IPS-15b (cell line): ENCODE measurements around the gene FER1L5.

ENCODE experiments used
- H3K27me3 ChIP-seq: one replicate; pipeline ENCODE4 v1.6.1; 2013; ENCODE audit warnings: low read length; ENCODE audit not compliant: control insufficient read depth, insufficient read depth
- H3K36me3 ChIP-seq: one replicate; pipeline ENCODE4 v1.6.1; 2013; ENCODE audit warnings: low read length; ENCODE audit not compliant: control insufficient read depth, insufficient read depth
- H3K4me1 ChIP-seq: one replicate; pipeline ENCODE4 v1.6.1; 2013; ENCODE audit warnings: mild to moderate bottlenecking, low read length; ENCODE audit not compliant: control insufficient read depth, insufficient read depth
- H3K4me3 ChIP-seq: one replicate; pipeline ENCODE4 v1.5.1; 2013; ENCODE audit warnings: low read depth, low read length
- H3K9ac ChIP-seq: one replicate; pipeline ENCODE4 v1.6.1; 2013; ENCODE audit warnings: low read depth, mild to moderate bottlenecking, low read length
- H3K9me3 ChIP-seq: one replicate; pipeline ENCODE4 v1.6.1; 2013; ENCODE audit warnings: mild to moderate bottlenecking, low read length; ENCODE audit not compliant: control insufficient read depth, insufficient read depth

The FER1L5 gene

DNA sequence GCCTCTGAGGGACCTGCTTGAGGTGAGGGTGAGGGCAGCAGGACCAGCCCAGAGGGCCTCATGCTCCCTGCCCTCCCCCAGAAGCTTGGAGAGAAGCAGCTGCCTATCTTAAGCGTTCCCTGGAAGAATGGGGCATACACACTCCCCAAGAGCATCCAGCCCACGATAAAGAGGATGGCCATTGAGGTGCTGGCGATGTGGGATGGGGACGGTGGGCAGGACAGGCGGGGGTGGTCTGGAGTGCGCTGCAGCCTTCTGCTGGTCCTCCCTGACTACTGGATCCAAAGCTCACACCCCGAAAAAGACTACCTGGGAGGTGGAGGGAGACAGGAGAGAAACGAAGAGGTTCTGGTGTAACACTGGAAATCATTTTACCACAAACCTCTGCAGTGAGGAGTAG lies 51.7 kb downstream of the FER1L5 start:
- Histone ChIP-seq H3K4me1 (no peaks in the 10 kb centered on the region), H3K4me3 (no peak overlapping the region), H3K36me3 (peaks cover under 1% of the 10 kb centered on the region), H3K9me3 (no peaks in the 10 kb centered on the region), H3K9ac (no peak overlapping the region), H3K27me3 (no peaks in the 10 kb centered on the region)

- Histone ChIP-seq H3K9me3 (no peaks in the 10 kb centered on the region), H3K27me3 (no peaks in the 10 kb centered on the region), H3K4me1 (no peaks in the 10 kb centered on the region), H3K4me3 (no peak overlapping the region), H3K36me3 (peaks cover 2% of the 10 kb centered on the region), H3K9ac (no peak overlapping the region)
These were observed 52.4 kb downstream of the FER1L5 start for GRCh38 chr2:96694816-96695455.

DNA sequence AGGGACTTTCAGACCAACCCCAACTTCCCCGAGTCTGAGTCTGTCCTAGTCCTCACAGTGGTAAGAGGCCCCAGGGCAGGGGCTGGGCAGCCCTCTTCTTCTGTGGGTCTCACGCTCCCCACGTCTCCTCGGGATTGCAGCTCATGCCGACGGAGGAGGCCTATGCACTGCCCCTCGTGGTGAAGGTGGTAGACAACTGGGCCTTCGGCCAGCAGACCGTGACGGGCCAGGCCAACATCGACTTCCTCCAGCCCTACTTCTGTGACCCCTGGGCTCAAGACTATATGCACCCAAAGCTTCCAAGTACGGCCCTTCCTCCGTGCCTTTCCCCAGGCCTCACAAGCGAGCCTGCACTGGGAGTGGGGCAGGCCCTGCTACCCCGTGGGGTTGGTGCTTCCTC lies 53.0 kb downstream of the FER1L5 start:
- H3K27me3 ChIP-seq = no peaks in the 10 kb centered on the region
- no peak overlapping the region for H3K9ac ChIP-seq
- H3K36me3 ChIP-seq = peaks cover 2% of the 10 kb centered on the region
- no peaks in the 10 kb centered on the region for H3K4me1 ChIP-seq
- no peaks in the 10 kb centered on the region for H3K9me3 ChIP-seq
- no peak overlapping the region for H3K4me3 ChIP-seq

GRCh38 chr2:96697476-96697875 lies 54.9 kb downstream of the FER1L5 start:
- no peak overlapping the region for H3K4me3 ChIP-seq
- no peaks in the 10 kb centered on the region for H3K9me3 ChIP-seq
- peaks cover 5% of the 10 kb centered on the region for H3K36me3 ChIP-seq
- H3K27me3 ChIP-seq = no peaks in the 10 kb centered on the region
- H3K4me1 ChIP-seq = no peaks in the 10 kb centered on the region
- no peak overlapping the region for H3K9ac ChIP-seq

GRCh38 chr2:96698221-96698861 lies 55.8 kb downstream of the FER1L5 start:
- Histone ChIP-seq H3K9me3 (no peaks in the 10 kb centered on the region), H3K4me3 (no peak overlapping the region), H3K36me3 (peaks cover 6% of the 10 kb centered on the region), H3K9ac (no peak overlapping the region), H3K27me3 (no peaks in the 10 kb centered on the region), H3K4me1 (no peaks in the 10 kb centered on the region)

GRCh38 chr2:96699021-96699420 lies 56.5 kb downstream of the FER1L5 start:
- H3K4me3 ChIP-seq = no peak overlapping the region
- H3K4me1 ChIP-seq = no peaks in the 10 kb centered on the region
- H3K27me3 ChIP-seq = no peaks in the 10 kb centered on the region
- H3K9ac ChIP-seq = no peak overlapping the region
- peaks cover 6% of the 10 kb centered on the region for H3K36me3 ChIP-seq
- H3K9me3 ChIP-seq = no peaks in the 10 kb centered on the region

DNA sequence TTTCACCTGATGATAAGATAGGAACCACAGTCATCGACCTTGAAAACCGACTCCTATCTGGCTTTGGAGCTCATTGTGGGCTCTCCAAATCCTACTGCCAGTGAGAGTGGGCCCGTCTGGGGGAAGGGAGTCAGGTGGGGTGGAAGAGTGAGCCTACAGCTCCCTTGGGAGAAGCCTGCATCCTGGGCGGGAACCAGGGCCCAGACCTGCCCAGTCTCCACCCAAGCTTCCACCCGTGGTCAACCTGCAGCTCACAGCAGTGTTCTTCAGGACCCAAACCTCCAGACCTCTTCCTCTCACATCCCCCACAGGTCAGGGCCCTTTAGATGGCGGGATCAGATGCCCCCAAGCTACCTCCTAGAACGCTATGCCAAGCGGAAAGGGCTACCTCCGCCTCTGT lies 57.1 kb downstream of the FER1L5 start:
- H3K9ac ChIP-seq = no peak overlapping the region
- no peak overlapping the region for H3K4me3 ChIP-seq
- H3K36me3 ChIP-seq = peaks cover 6% of the 10 kb centered on the region
- no peaks in the 10 kb centered on the region for H3K27me3 ChIP-seq
- no peaks in the 10 kb centered on the region for H3K4me1 ChIP-seq
- H3K9me3 ChIP-seq = no peaks in the 10 kb centered on the region

DNA sequence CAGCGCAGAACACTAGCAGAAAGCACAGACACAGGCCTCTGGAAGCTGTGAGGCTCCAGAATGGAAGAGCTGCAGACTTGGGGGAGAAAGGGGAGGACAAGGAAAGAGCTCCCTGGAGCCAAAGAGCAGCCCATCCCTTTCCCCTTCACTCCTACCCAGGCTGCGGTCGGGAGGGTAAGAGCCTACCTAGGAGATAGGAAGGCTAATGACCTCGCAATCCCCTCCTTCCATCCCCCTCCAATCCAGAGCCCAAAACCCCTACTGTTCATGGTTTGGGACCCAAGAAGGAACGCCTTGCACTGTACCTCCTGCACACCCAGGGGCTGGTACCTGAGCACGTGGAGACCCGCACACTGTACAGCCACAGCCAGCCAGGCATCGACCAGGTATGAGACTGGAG lies 57.5 kb downstream of the FER1L5 start:
- no peaks in the 10 kb centered on the region for H3K27me3 ChIP-seq
- peaks cover 11% of the 10 kb centered on the region for H3K36me3 ChIP-seq
- no peaks in the 10 kb centered on the region for H3K9me3 ChIP-seq

DNA sequence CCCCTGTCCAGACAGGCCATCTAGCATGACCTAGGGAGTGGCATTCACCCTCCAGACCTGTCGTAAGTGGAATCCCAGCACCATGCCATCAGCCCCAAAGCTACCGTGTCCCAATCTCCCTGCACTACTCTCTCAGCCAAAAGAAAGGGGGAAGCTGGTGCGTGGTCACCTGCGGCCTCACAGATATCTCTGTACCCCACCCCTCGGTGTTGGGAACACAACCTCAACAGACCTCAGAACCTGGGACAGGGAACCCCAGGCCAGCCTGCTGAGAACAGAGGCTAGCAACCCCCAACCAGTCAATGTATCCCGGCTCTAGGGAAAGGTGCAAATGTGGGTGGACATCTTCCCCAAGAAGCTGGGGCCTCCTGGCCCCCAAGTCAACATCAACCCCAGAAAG lies 59.1 kb downstream of the FER1L5 start:
- Histone ChIP-seq H3K27me3 (no peaks in the 10 kb centered on the region), H3K4me1 (no peaks in the 10 kb centered on the region), H3K9me3 (no peaks in the 10 kb centered on the region), H3K36me3 (peaks cover 25% of the 10 kb centered on the region), H3K4me3 (no peak overlapping the region), H3K9ac (no peak overlapping the region)

More for the DNA sequence above, 57.5 kb downstream of the FER1L5 start:
- H3K9ac ChIP-seq = no peak overlapping the region
- H3K4me3 ChIP-seq = no peak overlapping the region
- H3K4me1 ChIP-seq = no peaks in the 10 kb centered on the region

DNA sequence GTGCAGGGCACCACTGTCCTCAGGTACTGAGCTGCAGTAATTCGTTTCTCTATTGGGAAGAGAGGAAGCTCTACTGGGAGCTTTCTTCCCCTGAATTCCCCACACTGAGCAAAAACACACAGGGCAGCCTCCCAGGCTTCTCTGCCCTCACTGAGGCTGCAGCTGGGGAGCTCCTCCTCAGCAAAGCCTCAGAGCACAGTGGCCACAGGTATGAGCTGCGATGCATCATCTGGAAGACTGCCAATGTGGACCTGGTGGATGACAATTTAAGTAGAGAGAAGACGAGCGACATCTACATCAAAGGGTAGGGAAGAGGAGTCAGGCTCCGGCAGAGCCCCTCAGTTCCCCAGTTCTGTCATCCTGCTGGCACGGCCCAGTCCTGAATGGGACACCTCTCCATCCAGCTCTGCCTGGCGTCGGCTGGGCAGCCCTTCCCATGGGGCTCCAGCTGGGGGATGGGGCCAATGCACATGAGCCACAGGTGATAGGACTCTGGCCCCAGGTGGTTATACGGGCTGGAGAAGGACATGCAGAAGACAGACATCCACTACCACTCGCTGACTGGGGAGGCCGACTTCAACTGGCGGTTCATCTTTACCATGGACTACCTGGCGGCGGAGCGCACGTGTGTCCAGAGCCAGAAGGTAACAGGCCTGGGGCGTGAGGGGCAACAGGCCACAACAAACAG lies 59.7 kb downstream of the FER1L5 start:
- H3K4me1 ChIP-seq = no peaks in the 10 kb centered on the region
- peaks cover 31% of the 10 kb centered on the region for H3K36me3 ChIP-seq

GRCh38 chr2:96703021-96703751 lies 60.6 kb downstream of the FER1L5 start:
- H3K4me1 ChIP-seq = no peaks in the 10 kb centered on the region

More for the DNA sequence above, 59.7 kb downstream of the FER1L5 start:
- H3K9me3 ChIP-seq = no peaks in the 10 kb centered on the region
- H3K27me3 ChIP-seq = no peaks in the 10 kb centered on the region
- no peak overlapping the region for H3K9ac ChIP-seq
- no peak overlapping the region for H3K4me3 ChIP-seq

More at GRCh38 chr2:96703021-96703751, 60.6 kb downstream of the FER1L5 start:
- H3K27me3 ChIP-seq = no peaks in the 10 kb centered on the region
- peaks cover 37% of the 10 kb centered on the region for H3K36me3 ChIP-seq
- no peak overlapping the region for H3K4me3 ChIP-seq
- no peaks in the 10 kb centered on the region for H3K9me3 ChIP-seq
- H3K9ac ChIP-seq = no peak overlapping the region
